DMS153 treated with DMSO at 0.1 percent for 48 hours (cell line): ENCODE results near the gene DPY19L2.
"Not testable (repeated sequence)": the region's sequence is repeated elsewhere in the genome, so short reads cannot be mapped to it uniquely, and the experiment has no call there.

Source experiments
- DNase-seq: peaks from one replicate; lab custom pipeline; 2025; ENCODE audit not compliant: unreplicated experiment; lab: John Stamatoyannopoulos, UW

The DPY19L2 gene

GRCh38 chr12:63663005-63663404 is 5.3 kb downstream of the DPY19L2 start:
- DNase-seq, result not testable (repeated sequence)

DNA sequence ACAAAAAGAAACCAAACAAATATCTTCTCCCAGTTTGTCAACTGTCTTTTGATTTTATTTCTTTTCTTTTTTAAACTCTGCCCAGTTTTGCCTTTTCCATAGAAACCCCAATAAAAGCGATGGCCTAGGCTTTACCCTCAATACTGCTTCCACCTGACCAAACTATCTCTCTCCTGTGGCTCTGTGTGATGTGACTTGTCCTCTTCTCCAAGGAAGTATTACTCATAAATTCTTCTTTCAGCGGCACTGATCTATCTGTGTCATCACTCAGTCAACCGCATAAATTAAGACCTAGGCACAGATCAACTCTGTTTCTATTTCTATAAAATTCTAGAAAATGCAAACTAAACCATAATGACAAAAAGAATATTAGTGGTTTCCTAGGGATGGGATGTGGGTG is 9.8 kb downstream of the DPY19L2 start:
- not testable (repeated sequence) for DNase-seq

GRCh38 chr12:63656407-63656806 is 11.9 kb downstream of the DPY19L2 start:
- DNase-seq, result not testable (repeated sequence)

DNA sequence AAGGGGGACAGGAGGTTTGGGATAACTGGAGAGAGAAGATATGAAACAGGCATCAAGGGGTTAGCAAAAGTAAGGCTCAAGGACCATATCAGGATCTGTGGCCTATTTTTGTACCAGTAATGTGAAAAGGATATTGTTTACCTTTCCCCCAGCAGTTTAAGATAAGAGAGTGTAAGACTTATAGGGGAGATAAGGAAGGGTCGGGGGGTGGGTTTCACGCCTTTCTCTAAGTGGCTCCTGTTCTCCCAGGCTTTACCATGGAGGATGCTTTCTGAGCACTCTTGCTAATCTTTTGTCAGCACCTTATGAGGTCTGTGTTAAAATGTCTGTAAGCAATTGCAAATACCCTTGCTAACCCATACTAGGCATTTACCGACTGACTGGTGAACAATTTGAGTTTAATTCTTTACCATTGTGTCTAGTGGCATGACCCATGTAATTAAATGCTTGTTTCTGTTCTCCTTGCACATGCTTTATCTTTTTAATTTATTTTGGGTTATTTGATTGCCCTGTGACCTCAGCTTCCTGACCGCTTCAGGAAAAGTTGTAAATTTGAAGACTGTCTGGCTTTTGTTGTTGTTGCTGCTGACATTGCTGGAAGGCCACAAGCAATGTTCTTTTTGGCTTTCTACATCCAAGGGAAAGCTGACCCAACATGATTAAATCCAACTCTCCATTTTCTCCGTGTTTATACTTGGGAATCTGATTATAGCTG is 12.6 kb downstream of the DPY19L2 start:
- not testable (repeated sequence) for DNase-seq

DNA sequence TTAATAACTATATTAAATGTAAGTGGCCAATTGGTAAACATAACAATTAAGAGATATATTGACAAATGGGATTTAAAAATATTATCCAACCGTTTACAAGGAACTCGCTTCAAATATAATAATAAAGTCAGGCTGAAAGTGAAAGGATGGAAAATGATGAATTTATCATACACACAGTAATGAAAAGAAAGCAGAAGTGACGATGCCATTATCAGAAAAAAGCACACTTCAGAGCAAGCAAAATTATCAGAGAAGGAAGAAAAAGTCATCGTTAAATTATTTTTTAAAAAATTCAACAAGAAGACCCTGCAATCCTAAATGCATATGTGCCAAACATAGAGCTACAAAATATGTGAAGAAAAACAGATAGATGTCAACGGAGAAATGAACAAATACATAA is 13.8 kb downstream of the DPY19L2 start:
- not testable (repeated sequence) for DNase-seq

DNA sequence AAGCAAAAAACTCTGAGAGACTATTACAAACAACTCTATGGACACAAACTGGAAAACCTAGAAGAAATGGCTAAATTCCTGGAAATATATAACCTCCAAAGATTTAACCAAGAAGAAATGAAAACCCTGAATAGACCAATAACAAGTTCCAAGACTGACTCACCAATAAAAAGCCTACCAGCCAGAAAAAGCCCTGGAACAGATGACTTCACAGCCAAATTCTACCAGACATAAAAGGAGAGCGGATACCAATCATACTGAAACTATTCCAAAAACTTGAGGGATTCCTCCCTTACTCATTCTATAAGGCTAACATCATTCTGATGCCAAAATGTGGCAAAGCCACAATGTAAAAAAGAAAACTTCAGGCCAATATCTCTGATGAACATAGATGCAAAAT is 18.8 kb downstream of the DPY19L2 start:
- not testable (repeated sequence) for DNase-seq

GRCh38 chr12:63643381-63644140 is 24.7 kb downstream of the DPY19L2 start:
- not testable (repeated sequence) for DNase-seq

DNA sequence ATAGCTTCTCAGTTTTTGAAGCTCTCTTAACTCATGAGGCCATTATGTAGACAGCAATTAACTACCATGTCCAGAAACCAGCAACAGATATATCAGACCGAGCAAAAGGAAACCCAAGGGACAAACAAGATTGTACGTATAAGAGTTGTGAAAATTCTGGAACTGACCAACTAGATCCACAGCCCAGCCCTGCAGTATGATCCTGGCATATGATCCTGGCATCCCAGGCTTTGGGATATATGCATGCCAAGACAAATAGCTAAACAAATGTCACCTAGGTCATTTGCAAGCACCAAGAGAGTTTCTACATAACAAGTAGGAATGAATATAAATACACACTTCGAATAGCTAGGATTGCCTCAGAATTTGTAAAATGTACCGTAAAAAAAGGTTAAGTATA is 44.0 kb downstream of the DPY19L2 start:
- not testable (repeated sequence) for DNase-seq

DNA sequence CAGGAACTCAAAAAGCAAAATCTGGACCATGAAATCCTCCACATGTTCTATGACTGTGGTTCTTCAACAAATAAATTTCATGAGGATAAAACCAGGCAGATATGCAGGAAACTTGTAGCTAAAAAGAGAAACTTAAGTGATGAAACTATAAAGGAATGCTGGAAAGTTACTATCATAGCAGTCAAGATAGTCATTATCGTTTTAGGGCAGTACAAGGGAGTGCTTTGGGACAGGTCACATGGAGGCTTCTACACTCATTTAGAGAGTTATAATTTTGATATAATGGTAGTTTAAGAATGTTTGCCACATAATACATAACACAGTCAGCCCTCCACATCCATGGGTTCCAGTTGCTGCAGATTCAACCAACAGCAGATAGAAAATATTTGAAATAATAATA is 52.7 kb downstream of the DPY19L2 start:
- DNase-seq, result not testable (repeated sequence)

- not testable (repeated sequence) for DNase-seq
Observed at GRCh38 chr12:63611285-63611684, 57.0 kb downstream of the DPY19L2 start.

DNA sequence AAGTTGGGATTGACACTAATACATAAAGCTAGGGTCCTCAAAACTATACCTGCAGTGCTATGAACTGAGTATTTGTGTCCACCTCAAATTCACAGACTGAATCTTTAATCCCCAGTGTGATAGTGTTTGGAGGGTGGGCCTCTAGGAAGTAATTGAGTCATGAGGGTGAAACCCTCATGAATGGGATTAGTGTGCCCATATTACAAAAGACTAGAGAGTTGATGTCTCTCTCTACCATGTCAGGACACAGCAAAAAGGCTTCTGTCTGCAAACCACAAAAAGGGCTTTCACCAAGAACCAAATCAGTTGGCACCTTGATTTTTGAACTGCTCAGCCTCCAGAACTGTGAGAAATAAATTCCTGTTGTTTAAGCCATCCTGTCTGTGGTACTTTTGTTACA is 59.0 kb downstream of the DPY19L2 start:
- DNase-seq, result not testable (repeated sequence)

GRCh38 chr12:63604985-63605384 is 63.3 kb downstream of the DPY19L2 start:
- not testable (repeated sequence) for DNase-seq

DNA sequence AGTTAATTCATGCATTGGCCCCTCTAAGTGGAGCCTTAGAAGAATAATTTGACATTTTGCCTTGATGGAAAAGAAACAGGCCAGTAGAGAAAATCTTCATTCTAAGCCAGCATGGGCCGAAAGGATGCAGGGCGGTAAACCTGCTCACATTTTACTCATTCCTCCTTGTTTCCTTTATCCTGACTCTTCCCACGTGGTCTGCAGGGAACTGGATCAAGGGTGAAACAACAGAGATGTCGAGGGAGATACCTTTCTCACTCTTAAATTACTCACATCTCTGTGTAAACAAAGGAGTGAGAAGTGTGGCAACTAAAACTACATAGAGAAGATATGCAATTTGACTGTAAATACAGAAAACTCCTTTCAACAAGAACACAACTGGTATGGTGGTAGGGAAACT is 73.5 kb downstream of the DPY19L2 start:
- not testable (repeated sequence) for DNase-seq

DNA sequence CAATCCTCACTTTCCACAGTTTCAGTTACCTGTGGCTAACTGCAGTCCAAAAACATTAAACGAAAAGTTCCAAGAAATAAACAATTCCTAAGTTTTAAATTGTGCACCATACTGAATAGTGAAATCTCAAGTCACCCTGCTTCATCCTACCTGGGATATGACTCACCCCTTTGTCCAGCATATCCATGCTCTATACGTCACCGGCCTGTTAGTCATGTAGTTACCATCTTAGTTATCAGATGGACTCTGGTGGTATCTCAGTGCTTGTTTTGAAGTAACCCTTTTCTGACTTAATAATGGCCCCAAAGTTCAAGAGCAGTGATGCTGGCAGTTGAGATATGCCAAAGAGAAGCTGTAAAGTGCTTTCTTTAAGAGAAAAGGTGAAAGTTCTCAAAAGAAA is 83.9 kb downstream of the DPY19L2 start:
- DNase-seq, result not testable (repeated sequence)

DNA sequence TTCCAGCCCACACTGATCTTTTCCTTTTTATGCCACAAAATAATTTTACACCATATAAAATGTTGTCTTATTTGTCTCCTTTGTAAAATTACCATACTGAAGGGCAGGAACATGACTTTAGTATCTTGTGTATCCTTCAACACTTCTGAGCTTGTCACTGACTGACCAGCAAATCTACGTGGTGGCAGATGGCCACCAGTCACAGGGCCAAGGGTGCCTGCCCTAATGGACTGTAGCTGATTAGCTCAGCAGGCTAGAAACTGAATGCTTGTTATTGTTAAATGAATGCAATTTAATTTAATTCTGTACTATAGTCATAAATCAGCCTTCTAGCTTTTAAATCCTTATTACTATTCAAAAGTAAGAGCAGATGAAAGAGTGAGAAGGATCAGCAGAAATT is 85.0 kb downstream of the DPY19L2 start:
- DNase-seq, result not testable (repeated sequence)

- not testable (repeated sequence) for DNase-seq
Observed at GRCh38 chr12:63577631-63578030, 90.7 kb downstream of the DPY19L2 start.

DNA sequence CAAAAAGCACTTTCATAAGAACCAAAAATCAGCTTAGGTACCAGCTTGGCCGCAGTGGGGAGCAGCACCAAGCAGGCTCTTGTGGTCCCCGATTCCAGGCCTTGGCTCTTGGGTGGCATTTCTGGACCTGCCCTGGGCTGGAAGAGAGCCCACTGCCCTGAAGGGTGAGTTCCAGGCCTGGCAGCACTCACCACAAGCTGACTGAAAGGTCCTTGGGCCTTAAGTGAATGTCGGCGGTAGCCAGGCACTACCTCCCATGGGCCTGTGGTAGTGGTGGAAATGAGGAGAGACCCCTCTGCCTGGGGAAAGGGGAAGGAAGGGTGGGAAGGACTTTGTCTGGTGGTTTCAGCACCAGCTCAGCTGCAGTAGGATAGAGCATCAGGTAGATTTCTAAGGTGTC is 96.3 kb downstream of the DPY19L2 start:
- DNase-seq, result not testable (repeated sequence)

DNA sequence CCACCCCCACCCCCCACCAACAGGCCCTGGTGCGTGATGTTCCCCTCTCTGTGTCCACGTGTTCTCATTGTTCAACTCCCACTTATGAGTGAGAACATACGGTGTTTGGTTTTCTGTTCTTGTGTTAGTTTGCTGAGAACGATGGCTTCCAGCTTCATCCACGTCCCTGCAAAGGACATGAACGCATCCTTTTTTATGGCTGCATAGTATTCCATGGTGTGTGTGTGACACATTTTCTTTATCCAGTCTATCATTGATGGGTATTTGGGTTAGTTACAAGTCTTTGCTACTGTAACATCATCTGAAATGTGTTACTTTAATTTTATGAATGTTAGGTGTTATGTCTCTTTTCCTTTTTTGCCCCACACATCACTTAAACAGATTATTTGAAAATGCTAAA is 109.8 kb downstream of the DPY19L2 start:
- not testable (repeated sequence) for DNase-seq

DNA sequence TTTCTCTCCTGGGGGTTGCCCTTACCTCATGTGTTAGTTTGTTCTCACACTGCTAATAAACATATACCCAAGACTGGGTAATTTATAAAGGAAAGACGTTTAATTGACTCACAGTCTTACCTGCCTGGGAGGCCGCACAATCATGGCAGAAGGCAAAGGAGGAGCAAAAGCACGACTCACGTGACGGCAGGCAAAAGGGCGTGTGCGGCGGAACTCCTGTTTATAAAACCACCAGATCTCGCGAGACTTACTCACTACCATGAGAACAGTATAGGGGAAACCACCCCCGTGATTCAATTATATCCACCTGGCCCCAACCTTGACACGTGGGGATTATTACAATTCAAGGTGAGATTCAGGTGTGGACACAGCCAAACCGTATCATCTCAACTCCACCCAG is 116.9 kb downstream of the DPY19L2 start:
- not testable (repeated sequence) for DNase-seq

DNA sequence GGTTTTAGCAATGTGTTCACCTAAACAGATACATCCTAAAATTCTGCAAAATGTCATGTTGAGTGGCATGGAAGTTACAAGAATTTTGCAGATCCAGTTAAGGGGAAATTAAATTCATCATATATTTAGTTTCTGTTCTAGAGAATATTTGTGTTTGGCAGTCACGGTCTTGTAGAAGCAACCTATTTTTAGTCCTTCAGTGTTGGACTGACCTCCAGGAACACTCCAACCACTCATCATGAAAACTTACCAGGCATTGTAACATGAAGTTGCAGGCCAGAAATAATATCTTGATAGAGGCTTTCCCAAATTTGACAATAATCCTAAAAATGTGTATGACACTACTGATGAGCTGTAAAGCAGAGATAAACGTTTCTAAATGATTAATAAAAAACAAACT is 119.3 kb downstream of the DPY19L2 start:
- DNase-seq, result not testable (repeated sequence)

DNA sequence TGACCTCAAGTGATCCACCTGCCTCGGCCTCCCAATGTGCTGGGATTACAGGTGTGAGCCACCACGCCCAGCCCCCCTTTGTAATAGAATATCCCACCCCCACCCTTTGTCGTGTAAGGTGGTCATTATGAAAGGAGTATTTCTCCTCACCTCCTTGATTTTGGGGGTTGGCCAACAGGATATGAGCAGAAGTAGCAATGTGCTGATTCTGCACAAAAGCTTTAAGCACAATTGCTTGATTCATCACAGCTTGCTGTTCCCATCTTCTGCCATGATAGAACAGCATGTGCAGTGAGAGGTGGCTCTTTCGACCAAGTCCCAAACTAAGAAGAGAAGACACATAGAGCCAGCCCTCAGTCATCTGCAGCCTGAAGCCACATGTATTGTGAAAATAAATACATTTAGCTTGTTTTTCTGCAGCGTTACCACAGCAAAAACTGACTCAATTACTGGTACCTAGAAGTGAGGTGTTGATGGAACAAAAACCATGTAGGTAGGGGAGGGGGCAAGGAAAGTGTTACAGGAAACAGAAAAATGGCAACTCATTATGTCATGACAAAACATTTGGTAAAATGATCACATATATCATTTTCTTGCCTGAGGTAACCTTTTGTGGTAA is 122.9 kb downstream of the DPY19L2 start:
- DNase-seq, result not testable (repeated sequence)

DNA sequence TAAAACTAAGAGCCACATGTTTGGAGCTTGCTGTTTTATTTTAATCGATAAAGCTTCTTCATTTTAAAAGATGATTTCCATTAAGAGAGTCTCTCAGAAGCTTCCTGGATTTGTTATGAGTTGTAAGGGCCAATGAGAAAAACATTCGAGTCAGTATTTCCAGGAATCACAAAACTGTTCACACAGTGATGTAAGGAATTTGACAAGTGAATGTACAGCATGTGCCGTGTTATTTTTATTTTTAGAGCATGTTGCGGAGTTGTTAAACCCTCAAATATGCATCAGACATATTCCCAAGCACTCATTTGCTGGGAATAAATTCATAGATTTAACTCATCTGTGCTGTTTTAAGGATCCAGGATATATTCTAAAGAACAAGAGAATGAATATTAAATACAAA is 129.6 kb downstream of the DPY19L2 start:
- DNase-seq, result not testable (repeated sequence)
